HG03025 (cell line): ENCODE measurements around the gene ARFGAP1.

ENCODE experiments used
- ATAC-seq: cut with Tn5 transposase; IDR thresholded peaks from one replicate; pipeline ENCODE4 v1.9.1; 2021; ENCODE audit warnings: mild to moderate bottlenecking, moderate library complexity; ENCODE audit not compliant: unreplicated experiment, low FRiP score

Gene ARFGAP1

DNA sequence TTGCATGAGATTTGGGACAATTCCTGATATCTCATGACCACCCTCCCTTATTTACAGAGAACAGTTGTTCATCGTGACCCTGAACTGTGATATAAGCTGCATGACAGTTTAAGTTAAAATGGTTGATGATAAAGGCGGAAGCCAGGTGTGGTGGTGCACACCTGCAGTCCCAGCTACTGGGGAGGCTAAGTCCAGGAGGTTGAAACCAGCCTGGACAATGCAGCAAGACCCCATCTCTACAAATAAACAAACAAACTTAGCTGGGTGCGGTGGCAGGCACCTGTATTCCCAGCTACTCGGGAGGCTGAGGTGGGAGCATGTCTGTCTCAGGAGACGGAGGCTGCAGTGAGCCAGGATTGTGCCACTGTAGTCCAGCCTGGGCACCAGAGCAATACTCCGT lies 44.4 kb downstream of the ARFGAP1 start:
- no peak for ATAC-seq

DNA sequence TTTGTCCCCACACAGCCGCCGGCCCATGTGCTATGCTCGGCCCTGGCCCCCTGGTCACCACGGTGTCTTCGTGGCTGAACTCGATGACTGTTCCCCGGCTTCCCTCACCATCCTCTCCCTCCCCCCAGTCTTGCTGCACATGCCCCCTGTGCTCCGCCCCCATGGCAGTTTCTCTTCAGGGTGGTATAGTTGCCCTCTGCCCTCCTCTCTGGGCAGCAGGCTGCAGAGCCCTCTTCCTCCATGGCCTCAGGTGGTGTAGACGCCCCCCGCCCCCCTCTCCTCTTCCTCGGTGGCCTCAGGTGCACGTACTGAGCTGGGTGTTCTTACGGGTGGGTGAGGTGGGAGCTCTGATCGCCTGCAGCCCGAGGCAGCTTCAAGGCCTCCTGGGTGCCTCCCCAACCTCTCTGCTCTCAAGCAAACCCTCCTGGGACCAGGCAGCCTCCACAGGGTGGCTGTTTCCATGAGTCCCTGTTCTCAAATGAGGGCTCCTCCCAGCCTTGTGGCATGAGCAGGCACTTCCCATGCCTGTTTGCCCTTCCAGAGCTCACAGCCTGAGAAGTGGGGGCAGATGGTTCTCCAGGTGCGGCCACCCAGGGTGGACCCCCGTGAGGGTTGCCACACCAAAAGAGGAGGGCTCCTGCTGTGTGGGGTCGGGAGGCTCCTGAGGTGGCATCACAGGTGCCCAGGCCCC lies 45.1 kb downstream of the ARFGAP1 start:
- no peak for ATAC-seq

DNA sequence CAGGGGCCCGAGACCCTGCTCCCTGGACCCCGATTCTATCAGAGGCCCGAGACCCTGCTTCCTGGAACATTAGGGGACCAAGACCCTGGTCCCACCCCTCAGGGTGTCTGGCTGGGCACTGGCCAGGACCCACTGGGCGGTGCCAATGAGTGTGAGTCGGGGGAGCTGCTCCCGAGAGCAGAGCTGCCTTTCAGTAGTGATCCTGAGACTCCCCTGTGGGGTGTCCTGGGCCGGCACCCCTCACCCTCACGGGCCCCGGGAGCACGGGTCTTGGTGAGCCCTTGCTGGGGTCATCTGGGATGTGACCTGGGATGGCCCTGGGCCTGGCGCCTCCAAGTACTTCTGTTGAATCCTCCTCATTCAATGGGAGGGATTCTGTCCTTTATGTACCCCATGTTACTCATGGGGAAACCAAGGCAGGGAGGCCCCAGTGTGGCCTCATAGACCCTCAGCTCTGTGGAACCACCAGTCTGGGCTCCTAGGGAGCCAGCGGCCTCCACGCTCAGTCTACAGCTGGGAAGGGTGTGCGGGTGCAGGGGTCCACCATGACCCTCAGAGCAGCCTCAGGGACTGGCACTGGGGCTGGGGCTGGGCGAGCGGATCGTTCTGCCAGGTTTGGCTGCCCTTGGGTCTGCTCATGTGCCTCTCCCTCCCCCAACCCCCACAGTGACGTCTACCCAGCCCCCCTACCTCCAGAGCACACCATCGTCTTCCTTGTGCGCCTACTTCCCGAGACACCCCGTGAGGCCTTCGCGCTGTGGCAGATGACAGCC lies 46.0 kb downstream of the ARFGAP1 start:
- ATAC-seq, result no peak

DNA sequence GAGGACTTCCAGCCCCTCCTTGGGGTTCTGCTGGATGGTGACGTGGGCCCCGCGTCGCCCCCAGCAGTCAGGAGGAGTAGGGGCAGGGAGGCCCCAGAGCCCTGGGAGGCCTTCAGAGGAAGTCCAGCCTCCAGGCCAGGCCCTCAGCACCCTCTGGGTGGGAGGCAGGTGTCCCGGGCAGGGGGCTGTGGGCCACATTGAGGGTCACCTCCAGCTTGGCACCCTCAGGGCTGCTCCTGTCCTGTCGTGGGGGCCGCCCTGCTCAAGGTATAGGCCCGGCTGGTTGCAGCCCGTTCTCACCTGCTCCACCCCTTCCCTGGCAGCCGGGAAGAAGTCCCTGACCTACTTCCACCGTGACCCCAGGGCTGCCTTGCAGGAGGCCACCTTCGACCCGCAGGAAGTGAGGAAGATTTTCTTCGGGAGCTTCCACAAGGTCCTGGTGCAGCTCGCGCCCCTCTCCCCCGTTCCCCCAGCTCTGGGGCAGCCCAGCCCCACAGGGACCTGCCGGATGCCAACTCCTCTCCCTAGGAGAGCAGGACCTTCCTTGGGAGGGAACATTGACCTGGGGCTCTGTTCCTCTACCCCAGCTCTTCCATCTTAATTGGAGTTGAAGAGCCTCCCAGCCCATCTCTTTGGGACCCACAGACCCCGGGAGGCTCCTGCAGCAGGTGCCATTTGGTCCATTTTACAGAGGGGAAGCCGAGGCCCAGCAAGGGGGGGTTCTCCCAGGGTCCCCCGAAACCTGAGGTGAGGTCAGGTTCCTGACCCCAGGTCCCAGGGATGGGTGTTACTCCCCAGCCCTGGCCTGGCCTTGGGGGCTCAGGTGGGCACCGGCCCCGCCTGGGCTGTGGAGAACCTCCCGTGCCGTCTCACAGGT lies 46.8 kb downstream of the ARFGAP1 start:
- no peak for ATAC-seq

DNA sequence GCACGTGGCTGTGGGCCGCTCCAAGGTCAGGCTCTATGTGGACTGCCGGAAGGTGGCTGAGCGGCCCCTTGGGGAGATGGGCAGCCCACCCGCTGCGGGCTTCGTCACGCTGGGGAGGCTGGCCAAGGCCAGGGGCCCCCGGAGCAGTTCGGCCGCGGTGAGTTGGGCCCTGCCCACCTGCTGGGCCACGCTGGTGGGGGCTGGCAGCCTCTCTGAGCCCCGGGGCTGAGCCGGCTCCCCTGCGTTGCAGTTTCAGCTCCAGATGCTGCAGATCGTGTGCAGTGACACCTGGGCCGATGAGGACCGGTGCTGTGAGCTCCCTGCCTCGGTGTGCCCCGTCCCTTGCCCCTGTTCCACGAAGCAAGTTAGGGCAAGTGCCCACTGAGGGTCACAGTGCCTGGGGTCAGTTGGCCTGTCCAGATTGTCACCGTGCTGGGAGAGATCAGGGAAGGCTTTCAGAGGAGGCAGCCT lies 47.5 kb downstream of the ARFGAP1 start:
- ATAC-seq, result no peak

DNA sequence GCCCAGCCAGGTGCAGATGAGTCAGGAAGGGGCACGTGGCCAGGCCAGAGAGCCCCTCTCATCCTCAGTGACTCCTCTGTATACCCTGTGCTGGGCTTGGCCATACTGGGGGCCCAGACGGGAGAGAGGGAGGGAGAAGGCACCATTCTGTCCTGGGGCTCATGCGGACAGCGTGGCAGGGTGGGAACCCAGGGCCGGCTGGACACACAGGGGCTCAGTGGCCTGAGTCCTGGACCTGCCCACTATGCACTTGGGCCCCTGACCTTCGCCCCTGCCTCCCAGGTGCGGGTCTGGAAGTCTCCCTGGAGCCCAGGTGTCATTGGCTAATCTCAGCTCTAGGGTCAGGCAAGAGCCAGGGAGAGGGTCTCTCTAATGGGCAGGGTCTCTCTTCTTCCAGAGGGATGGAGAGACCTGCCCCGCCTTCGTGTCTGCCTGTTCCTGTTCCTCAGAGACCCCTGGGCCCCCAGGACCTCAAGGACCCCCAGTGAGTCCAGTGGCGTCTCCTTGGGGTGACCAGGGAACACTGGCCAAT lies 48.1 kb downstream of the ARFGAP1 start:
- no peak for ATAC-seq

DNA sequence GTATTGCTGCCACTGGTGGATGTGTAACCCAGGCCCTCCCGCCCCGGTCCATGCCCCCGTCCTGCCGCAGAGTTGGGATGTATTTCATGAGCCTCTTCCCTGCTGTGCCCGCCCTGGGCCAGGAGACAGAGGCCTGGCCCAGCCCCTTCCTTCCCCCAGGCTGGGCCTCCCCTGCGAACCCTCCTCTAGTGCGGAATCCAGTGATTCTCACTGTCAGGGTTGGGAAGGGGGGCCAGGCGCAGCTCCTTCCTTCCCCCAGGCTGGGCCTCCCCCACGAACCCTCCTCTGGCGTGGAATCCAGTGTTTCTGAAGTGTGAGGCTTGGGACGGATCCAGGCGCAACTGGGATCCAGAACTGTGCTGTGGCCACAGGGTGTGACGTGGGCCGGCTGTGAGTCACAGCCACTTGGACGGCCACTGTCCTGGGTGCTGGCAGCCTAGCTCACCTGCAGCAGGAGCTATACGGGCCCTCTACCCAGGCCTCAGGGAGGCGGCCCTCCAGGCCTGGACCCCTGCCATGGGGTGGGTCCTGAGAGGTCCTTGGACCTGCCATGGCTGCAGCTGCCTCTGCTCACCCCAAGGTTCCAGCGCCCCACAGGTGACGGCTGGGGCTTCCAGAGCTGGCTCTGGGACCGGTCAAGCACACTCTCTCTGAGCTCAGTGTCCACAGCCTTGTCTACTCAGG lies 48.7 kb downstream of the ARFGAP1 start:
- no peak for ATAC-seq

DNA sequence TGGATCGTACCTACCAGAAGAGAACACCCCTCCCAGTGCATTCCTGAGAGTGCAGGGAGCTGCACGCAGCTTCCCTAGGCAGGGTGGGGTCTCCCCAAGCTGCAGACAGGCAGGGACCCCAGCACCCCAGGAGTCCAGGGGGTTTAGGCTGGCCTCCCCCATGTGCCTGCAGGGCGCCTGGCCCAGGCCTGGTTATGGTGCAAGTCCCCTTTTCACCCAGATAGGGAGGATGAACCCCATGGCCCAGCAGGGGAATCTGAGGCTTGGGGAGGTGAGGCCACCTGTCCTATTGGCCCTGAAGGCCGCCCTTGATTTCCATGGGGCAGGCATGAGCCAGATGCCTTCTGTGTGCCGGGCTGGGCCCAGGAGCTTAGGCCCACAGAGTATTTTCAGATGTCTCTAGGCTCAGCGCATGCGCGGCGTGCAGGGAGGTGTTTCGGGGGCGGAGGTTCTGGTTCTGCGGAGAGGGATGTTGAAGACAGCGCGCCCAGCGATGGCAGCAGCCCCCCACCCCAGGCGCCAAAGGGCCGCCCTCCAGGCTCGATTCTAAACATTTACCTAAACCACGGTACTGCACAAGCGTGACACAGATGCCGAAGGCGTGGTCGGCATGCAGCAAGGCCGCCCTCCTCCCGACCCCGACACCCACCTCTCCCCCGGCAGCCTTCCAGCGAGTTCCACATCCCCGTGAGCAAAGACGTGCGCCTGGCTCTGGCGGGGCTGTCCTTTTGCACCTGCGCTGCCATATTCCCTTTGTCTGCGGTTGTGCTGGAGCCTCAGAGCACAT lies 49.7 kb downstream of the ARFGAP1 start:
- ATAC-seq, result no peak

DNA sequence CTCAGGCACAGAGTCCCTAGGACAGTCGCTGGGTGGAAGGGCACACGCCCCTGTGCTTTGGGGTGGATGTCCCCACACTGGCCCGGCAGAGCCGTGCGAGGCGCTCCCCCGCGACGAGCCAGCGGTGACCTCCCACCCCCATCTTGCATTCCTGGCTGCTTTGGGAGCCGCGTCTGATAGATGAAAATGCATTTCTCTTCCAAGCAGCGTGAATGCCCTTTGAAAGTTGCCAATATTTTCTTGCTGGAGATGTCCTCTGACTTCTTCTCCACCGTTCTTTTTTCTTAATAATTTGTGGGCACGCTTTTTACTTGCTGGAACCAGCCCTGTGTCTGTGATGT lies 50.3 kb downstream of the ARFGAP1 start:
- ATAC-seq, result no peak

DNA sequence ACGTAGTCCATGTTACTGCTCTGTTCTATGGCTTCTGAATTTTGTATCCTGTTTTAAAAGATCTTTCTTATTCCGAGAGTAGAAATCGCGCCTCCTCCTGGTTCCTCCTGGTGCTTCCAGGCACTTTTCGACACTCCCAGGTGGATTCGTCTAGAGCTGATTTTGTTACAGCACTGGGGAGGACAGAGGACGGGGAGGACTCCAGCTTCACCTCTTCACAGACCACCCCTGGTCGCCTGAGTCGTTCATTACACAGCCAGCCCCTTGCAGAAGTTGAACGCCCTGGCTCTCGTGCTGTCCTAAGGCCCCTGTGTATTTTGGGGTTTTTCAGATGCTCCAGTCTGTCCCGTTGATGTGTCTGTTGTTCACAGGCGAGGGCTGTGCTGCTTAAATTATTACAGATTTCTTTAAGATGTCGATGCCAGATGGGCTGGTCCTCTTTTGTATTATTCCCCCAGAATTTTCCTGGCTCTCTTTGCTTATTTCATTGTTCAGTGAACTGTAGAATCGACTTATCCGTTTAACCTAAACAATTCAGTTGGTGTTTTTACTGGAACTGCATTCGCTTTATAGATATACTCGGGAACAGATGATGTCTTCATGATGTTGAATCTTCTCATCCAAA lies 50.9 kb downstream of the ARFGAP1 start:
- no peak for ATAC-seq

DNA sequence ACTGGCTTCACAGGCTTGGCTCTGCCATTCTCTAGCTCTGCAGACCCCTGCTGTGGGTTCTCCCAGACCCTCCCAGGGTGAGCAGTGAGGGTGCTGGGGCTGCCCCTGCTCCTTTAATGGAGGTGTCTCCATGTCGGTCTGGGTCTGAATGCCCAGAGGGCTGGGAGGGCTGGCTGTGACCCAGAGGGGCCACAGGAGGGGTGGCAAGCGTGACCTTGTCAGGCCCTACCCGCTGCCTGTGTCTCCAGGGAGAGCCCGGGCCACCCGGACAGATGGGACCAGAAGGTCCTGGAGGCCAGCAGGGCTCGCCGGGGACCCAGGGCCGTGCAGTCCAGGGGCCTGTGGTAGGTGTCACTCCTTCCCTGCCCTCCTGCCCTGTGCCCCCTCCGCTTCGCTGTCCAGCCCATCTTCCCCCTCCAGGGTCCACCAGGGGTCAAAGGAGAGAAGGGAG lies 52.4 kb downstream of the ARFGAP1 start:
- ATAC-seq, result no peak

DNA sequence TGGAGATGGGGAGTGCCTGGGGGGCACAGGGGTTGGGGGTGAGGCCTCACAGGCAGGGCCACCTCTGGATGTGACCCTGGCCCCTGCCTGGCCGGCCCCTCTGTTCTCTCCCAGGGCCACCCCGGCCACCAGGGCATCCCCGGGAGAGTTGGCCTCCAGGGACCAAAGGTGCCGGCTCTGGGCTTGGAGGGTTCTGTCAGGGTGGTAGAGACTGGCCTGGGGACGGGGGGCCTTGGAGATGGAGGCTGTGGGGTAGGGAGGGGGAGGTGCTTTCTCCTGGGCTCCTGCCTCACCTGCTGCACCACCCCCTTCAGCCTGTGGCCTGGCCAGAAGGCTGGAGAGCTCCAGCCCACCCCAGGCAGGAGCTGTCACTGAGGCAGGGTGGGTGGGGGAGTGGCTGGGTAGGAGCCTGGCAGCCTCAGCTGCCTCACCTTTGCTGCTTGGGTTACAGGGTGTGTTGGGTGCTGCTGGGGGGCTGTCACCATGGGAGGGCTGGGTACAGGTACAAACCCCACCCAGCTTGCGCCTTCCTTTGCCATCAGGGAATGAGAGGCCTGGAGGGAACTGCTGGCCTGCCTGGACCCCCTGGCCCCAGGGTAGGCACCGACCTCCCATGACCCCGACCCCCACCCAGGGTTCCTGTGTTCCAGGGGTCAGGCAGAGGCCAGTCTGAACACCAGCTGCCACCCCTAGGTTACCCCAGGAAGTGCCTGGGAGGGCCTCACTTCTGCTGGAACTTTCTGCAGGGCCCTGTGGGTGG lies 53.1 kb downstream of the ARFGAP1 start:
- no peak for ATAC-seq

DNA sequence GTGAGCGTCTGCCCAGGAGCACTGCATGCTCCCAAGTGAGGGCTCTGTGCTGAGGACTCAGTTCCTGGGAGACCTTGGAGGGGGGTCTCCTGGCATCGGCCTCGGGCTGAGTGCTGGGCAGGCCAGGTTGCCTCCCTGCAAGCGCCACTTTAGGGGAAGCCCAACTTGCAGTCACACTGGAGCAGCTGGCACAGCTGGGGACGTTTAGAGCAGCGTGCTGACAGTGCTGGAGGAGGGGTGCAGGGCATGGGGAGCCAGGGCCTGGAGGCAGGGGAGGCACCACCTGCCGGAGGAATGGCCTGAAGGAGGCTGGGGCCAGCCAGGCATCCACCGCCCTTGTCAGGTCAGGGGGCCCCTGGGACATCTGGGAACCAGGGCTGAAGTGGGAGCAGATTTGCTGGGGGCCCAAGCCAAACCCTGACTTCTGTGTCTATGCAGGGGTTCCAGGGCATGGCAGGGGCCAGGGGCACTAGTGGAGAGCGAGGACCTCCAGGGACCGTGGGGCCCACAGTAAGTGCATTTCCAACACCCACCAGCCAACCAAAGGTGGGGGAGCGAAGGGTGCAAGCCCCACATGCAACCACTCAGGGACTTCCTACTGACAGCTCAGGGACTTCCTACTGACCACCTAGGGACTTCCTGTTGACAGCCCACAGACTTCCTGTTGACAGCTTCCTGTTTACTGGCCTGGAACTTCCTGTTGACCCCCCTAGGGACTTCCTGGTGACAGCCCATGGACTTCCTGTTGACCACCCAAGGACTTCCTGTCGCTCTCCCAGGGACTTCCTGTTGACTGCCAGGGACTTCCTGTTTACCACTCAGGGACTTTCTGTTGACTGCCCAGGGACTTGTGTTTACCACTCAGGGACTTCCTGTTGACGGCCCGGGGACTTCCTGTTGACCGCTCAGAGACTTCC lies 54.0 kb downstream of the ARFGAP1 start:
- no peak for ATAC-seq

DNA sequence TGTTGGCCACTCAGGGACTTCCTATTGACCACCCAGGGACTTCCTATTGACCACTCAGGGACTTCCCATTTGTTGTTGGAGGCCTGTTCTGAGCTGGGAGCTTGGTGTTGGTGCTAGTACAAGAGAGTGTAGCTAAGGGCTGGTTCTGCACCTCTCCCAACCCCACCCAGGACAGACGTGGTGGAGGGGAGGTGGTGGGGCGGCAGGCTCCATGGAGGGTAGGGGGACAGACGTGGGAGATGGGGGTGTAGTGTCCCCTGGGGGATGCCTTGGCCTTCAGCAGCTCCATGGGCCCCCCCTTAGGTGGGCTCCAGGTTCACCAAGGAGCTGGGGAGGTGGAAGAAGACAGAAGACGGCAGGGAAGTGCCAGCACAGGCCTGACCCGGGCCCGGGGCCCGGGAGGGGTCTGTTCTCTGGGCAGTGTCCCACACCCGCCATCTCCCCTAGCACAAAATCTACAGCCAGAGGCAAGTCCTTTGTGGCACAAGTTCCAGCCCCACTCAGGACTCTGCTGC lies 54.7 kb downstream of the ARFGAP1 start:
- ATAC-seq, result no peak

DNA sequence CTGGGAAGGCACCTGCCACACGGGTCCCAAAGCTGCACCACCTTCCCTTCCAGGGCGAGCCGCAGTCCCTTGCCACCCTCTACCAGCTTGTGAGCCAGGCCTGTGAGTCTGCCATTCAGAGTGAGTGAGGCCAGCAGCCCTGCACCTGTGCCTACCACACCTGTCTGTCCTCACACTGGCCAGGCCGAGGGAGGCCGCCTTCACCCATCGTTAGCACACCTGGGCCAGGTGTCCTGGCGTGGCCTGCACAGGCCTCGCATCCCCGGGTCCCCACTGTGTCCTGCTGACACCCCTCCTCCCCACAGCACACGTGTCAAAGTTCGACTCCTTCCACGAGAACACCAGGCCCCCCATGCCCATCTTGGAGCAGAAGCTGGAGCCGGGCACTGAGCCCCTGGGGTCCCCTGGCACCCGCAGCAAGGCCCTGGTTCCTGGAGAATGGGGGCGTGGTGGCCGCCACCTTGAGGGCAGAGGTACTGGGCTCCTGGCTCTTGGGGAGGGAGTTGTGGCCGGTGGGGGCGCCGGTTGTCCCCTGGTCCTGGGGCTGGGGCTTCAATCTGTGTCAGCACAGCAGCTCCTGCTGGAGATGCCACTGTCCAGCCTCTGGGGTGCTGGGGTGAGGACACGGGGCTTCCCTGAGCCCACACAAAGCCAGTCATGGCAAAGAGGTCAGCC lies 55.5 kb downstream of the ARFGAP1 start:
- no peak for ATAC-seq

DNA sequence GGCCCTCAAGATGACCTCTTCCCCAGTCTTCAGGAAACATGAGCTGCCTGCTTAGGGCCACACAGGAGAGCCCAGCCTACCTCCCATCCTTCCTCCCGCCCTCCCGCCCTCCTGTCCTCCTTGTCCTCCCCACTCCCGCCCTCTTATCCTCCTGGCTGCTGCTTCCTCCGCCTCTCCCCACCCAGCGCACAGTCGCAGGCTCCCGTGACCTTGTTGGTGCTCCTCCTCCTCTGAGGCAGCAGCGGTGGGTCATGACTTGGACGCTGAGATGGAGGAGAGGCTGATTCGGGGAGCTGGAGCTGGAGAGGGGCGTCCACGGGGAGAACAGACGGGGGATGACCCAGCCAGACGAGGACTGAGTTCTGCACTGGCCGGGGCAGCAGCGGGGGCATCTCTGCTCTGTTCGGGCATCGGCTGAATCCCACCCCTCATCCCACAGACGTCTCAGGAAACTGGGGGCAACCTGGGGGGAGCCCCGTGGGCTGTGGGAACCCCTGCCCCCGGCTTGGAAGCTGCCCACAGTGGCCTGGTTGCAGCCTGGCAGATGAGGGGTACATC lies 56.2 kb downstream of the ARFGAP1 start:
- ATAC-seq, result no peak
